ENCODE data around the gene POLR3K. TPM values are rescaled to one million over a fixed set of nuclear protein-coding genes. Genes with fewer than 3 reads are reported as not detected.

POLR3K gene
- total RNA-seq, 1 experiment from 2014 or later, result 33.5 TPM

GRCh38 chr16:89391-90302 is 36.2 kb upstream of the POLR3K start:
- no peak overlapping the region for H3K4me2 ChIP-seq
- CTCF ChIA-PET, result no interaction called here
- H4K20me1 ChIP-seq (ENCODE audit: insufficient read depth), result peaks cover 10% of the 10 kb centered on the region
- H2AFZ ChIP-seq, result no peak overlapping the region
- no peaks in the 10 kb centered on the region for H3K36me3 ChIP-seq (ENCODE audit: low read depth)
- no peaks in the 10 kb centered on the region for H3K27me3 ChIP-seq (ENCODE audit: insufficient read depth, low read depth)
- TF ChIP-seq EZH2 (IDR thresholded peaks at IDR 0.05; ENCODE audit: low read depth) (no peak), CTCF (conservative IDR thresholded peaks at IDR 0.05) (no peak)
- BruUV-seq (replicated peaks), result no TSS peak
- intact Hi-C loops (cut with micrococcal nuclease; ENCODE audit: unreplicated experiment), result no loop called here
- no peaks in the 10 kb centered on the region for H3K9me2 ChIP-seq (ENCODE audit: insufficient read depth)
- DNase-seq, result no peak
- no peaks in the 10 kb centered on the region for H3K79me2 ChIP-seq (ENCODE audit: low read depth)
- POLR2A ChIA-PET (ENCODE audit: unreplicated experiment), result no interaction called here
- no peaks in the 10 kb centered on the region for H3K4me1 ChIP-seq (replicated peaks; ENCODE audit: insufficient read depth)
- no peak overlapping the region for H3K4me3 ChIP-seq
- H3K27ac ChIP-seq, result no peak overlapping the region
- peaks cover 14% of the 10 kb centered on the region; the same call in 1 of the 2 replicates for H3F3A ChIP-seq (ENCODE audit: insufficient read depth, low read depth)
- no peaks in the 10 kb centered on the region for H3K9me3 ChIP-seq (ENCODE audit: insufficient read depth, low read depth)

- Histone ChIP-seq H3K36me3 (ENCODE audit: low read depth) (no peaks in the 10 kb centered on the region), H2AFZ (no peak overlapping the region), H3K27ac (no peak overlapping the region), H4K20me1 (ENCODE audit: insufficient read depth) (peaks cover 10% of the 10 kb centered on the region), H3K9me2 (ENCODE audit: insufficient read depth) (no peaks in the 10 kb centered on the region), H3K4me1 (replicated peaks; ENCODE audit: insufficient read depth) (no peaks in the 10 kb centered on the region), H3K27me3 (ENCODE audit: insufficient read depth, low read depth) (no peaks in the 10 kb centered on the region), H3K79me2 (ENCODE audit: low read depth) (no peaks in the 10 kb centered on the region), H3K9me3 (ENCODE audit: insufficient read depth, low read depth) (no peaks in the 10 kb centered on the region), H3F3A (ENCODE audit: insufficient read depth, low read depth) (peaks cover 14% of the 10 kb centered on the region; the same call in 1 of the 2 replicates), H3K4me2 (no peak overlapping the region), H3K4me3 (no peak overlapping the region)
- CTCF ChIA-PET, result no interaction called here
- no peak for DNase-seq
- POLR2A ChIA-PET (ENCODE audit: unreplicated experiment), result no interaction called here
- BruUV-seq (replicated peaks), result no TSS peak
- intact Hi-C loops (cut with micrococcal nuclease; ENCODE audit: unreplicated experiment), result no loop called here
- TF ChIP-seq CTCF (conservative IDR thresholded peaks at IDR 0.05), result no peak
- TF ChIP-seq EZH2 (IDR thresholded peaks at IDR 0.05; ENCODE audit: low read depth), result no peak
These were observed 35.2 kb upstream of the POLR3K start for GRCh38 chr16:88613-89012.

DNA sequence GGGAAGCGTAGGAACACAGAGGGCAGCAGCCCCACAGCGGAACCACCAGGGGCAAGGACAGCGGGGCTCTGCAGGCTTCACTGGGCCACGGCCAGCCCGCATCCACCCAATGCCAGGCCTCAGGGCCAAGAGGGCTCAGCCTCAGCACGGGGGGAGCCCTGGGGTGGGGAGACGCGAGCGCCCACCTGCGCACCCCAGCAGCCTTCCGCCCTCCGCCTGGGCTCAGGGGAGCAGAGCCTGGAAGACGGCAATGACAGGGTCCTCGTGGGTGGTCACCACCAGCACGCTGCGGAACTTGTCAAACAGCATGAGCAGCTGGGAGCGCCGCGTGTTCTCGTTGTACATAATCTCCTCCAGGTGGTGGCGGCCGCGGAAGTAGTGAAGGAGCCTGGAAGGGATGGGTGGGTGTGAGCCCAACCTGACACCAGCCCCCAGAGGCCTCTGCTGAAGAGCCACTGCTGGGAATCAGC is 33.1 kb upstream of the POLR3K start:
- no peak for TF ChIP-seq EZH2 (IDR thresholded peaks at IDR 0.05; ENCODE audit: low read depth)
- no peak for TF ChIP-seq CTCF (conservative IDR thresholded peaks at IDR 0.05)
- Histone ChIP-seq H3K36me3 (ENCODE audit: low read depth) (no peaks in the 10 kb centered on the region), H2AFZ (no peak overlapping the region), H3F3A (ENCODE audit: insufficient read depth, low read depth) (peaks cover 13% of the 10 kb centered on the region; the same call in 1 of the 2 replicates), H4K20me1 (ENCODE audit: insufficient read depth) (peaks cover 10% of the 10 kb centered on the region), H3K4me2 (no peak overlapping the region), H3K27ac (no peak overlapping the region), H3K4me1 (replicated peaks; ENCODE audit: insufficient read depth) (no peaks in the 10 kb centered on the region), H3K27me3 (ENCODE audit: insufficient read depth, low read depth) (no peaks in the 10 kb centered on the region), H3K9me3 (ENCODE audit: insufficient read depth, low read depth) (no peaks in the 10 kb centered on the region), H3K4me3 (no peak overlapping the region), H3K9me2 (ENCODE audit: insufficient read depth) (no peaks in the 10 kb centered on the region), H3K79me2 (ENCODE audit: low read depth) (no peaks in the 10 kb centered on the region)
- intact Hi-C loops (cut with micrococcal nuclease; ENCODE audit: unreplicated experiment), result no loop called here
- no peak for DNase-seq
- no TSS peak for BruUV-seq (replicated peaks)
- ChIA-PET POLR2A (ENCODE audit: unreplicated experiment) (interaction anchor here (0.7 kb wide), 1 partner anchor 11 kb away, joined by 4 read pairs; no protein-coding TSS in a partner anchor), CTCF (no interaction called here)
